NCI-H1436 (cell line): ENCODE data around the gene RAI1.

Experiments
- DNase-seq: peaks from one replicate; lab custom pipeline; 2025; lab: John Stamatoyannopoulos, UW

Gene RAI1

DNA sequence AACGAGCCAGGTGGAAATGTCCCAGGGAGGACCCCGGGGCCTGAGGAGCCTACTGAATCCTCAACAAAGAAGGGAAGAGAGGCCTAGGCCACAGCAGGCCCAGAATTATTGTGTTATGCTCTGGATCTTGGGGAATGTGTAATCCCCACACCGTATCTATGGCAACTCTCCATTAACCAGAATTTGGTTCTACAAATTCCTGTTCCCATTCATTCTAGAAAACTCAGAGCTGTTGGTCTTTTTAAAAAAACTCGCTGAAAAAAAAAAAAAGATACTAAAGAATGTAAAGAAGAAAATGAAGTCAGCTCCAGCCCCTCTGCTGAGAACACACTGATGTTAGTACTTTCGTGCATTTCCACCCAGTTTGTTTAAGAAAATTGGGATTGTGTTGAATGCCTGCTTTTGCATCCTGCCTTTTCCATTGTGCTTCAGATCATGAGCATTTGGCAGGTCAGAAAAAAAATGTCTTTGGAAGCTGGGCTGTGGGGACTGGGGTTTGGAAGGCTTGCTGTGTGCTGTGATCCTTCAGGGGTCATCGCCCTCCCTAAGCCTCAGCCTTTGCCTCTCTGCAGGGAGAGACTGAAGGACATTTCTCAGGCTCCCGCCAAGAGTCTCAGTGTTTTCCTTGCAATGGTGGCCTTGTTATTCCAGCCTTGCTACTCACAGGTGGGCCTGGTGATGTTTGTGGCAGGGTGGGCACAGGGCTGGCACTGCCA is 86.1 kb downstream of the RAI1 start:
- no peak for DNase-seq

GRCh38 chr17:17767887-17768418 is 86.7 kb downstream of the RAI1 start:
- no peak for DNase-seq

GRCh38 chr17:17768424-17769088 is 87.3 kb downstream of the RAI1 start:
- DNase-seq: no peak

GRCh38 chr17:17769869-17770631 is 88.8 kb downstream of the RAI1 start:
- no peak for DNase-seq

DNA sequence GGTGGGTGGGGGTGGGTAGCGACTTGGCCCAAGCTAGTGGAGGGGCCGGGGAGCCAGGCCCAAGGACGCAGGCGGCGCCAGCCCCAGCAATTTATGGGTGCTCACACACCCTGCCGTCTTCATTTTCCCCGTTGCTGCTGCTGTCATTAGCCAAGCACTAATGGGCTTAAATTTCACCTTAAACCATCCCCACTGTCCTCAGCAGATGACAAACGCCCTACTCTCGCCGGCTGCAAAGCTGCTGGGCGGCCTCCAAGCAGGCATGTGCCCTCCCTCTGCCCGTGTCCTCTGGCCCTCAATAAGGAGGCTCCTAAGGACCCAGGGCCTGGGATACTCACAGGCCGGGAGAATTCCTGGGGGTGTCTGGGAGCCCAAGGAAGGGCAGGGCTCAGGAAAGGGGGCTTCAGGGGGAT is 89.4 kb downstream of the RAI1 start:
- DNase-seq: no peak

DNA sequence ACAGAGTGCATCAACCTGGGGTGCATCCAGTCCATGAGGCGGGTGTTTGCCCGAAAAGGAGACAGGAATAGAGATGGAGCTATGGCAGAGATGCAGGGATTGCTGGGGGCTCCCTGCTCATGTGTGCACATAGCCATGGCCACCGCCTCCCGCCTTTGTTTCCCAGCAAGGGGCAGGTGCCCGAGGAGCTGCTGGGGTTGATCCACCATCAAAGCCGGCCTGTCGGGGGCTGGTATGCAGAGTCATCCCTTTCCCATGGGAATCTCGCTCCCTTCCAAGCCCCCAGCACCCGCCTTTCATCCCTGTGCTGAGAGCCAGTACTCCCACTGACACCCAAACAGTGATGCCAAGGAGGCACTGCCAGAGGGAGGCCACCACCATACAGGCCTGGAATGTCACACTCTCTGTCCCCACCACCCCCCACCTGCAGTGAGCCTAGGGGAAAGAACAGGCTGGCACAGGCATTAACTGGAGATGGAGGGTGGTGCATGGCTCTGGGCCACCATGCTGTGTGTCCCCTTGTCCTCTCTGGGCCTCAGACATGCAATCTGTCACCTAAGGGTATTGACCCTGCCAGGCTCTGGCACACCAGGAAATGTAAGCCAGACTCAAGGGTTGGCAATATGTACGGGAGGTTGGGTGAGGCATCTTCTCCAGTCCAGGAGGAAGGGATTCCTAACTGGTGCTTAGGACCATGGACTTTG is 90.4 kb downstream of the RAI1 start:
- DNase-seq: no peak

DNA sequence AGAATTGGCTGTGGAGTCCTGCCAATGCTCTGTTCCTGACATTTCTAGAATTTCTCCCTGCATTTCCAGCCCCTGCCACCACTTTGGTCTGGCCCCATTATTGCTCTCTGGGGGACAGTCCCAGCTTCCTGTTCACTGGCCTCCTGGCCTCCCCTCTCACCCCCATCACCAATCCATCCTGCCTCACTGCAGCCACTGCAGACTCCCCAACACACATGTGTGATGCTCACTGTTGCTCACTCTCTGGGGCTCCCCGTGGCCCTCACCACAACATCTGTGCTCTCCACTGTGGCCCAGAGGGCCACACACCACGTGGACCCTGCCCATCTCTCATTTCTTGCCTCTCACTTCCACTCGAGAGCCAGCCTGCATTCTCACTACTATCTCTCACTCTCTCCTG is 91.0 kb downstream of the RAI1 start:
- DNase-seq: no peak

DNA sequence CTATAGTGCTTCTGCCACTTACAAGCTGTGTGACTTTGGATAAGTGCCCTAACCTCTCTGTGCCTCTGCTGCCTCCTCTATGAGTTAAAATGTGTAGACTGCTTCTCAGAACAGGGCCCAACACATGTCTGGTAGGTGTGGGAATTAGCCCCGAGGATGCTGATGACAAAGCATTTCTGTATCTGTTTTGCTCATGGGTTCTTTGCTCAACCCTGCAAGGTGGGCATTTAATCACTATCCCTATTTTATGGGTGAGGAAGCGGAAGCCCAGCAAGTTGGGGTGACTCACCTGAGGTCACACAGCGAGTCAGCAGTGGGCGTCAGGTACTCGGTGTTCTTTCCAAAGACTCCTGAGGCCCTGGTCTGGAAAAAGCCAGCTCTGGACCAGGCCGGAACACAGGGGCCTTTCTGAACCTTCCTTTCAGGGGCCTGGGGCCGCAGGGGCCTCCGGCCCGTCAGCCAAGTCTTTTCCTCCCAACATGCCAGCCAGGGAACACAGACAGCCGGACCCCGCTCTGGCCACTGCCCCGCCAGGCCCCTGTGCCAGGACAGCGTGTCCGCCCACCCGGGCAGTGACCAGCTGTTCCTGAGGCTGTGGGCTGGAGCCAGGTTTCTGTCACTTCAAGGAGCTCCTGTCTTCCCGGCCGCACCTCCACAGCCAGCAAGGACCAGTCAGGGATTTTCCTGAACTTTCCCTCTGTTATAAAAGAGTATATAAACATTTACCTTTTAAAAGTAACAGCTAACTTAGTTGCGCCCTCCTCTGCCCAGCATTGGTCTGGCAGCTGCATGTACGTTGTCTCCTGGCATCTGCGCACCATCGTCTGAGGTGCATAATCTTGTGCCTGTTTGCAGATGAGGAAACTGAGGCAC is 93.0 kb downstream of the RAI1 start:
- DNase-seq: no peak

DNA sequence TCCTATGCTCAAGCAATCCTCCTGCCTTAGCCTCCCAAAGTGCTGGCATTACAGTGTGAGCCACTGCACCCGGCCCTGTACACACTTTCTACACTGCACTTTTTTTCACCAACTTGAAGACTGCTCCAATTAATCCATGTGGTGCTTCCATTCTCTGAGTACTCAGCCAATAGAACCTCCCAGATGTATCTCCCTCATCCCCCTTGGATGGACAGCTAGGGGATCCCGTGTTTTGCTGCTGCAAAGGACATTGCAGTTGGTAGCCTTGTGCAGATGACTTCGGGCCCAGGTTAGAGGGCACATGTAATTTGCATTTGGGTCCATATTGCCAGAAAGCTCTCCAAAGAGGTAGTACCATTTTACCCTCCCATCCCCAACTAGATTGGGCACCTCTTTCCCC is 95.6 kb downstream of the RAI1 start:
- no peak for DNase-seq

GRCh38 chr17:17778308-17779014 is 97.2 kb downstream of the RAI1 start:
- no peak for DNase-seq

GRCh38 chr17:17779015-17779611 is 97.9 kb downstream of the RAI1 start:
- DNase-seq: no peak

DNA sequence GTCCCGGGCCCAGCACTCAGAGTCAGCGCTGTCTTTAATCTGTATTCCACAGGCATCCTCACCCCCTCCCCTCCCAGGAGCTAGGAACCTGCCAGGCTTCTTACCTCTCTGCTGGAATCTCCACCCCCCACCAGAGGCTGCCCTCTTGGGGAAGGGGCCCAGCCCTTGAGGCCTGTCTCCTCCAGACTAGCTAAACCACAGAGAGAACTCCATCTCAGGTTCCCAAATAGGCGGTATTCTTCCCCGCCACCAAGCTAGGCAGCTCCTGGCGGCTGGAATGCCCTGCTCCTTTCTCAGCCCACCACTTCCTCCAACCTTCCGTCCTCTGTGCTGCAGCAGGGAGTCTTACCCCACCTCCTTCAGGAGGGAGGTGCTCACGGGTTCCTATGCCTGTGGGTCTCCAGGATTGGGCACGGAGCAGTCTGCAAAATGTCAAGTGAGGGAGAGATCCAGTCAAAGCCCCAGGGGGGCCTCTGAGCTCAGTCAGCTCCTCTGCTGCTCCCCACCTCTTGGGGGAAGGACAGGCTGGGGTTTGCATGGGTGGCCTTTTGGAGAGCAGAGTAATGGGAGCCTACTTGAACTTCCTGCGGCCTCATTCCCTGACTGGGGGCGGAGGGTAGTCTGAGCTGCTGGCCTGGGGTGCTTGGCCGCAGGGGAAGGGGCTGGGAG is 99.8 kb downstream of the RAI1 start:
- DNase-seq: peak; percentile 69

DNA sequence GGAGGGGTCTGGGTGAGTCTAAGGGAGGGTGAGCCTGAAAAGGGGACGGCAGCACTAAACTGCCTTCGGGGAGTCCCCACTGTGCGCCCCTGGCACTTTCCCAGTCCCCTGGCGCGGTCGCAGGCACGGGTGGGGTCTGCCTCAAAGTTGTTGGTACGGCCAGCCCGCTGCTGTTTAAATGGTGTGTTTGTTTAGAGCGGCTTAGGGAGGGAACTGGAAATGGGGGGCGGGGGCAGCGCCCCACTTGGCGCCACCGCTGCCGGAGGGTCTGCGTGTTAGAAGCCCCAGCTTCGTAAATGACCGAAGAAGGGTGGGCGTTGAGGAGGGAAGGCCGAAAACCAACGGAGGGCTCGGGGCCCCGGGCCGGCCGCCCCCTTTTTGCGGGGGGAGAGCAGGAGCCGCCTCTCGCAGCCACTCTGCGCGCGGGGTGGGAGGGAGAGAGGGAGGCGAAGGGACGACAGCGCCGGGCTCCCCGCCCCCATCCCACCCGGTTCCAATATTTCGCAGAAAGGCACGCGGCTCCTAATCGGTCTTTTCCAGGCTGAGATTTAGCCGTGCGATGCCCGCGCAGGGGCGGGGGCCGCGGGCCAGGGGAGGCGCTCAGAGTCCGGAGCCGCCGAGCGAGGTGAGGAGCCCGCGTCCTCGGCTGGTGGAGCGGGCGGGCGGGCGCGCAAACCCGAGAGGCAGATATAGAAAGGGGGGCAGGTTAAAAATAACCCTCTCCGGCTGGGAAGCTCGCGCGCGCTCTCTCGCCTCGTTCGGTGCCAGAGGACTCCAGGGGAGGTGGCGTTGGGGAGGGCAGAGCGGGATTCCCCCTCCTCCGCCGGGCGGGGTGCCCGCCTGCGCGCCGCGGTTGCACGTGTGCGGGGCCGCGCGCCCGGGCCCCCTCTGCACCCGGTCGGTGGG is 100.6 kb downstream of the RAI1 start:
- peak; percentile 76 for DNase-seq

DNA sequence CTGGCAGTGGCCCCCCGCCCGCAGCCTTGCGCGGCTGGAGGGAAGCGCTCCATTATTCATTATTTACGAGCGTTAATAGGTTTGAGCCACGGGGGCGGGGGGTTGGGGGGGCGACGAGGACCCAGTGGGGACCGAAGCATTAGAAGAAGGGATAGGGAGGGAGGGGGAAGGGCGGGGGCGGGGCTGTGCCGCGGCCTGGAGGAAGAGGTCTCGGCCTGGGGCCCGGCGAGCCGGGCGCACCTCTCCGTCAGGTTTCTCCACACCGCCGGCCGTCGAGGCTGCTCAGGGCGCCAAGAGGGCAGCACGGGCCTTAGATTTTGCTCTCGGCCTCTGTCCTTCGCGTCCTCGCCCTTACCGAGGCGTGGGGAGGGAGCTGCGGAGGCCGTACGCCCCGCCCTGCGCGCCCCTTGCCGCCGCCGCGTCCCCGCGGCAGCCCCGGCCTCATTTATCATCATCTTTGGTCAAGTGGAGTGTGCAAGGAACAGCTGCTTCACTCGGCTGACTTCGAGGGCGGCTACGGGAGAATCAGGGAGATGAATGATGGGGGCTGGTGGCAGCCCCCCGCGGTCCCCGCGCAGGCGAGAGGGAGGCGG is 101.4 kb downstream of the RAI1 start:
- DNase-seq: peak; percentile 77

DNA sequence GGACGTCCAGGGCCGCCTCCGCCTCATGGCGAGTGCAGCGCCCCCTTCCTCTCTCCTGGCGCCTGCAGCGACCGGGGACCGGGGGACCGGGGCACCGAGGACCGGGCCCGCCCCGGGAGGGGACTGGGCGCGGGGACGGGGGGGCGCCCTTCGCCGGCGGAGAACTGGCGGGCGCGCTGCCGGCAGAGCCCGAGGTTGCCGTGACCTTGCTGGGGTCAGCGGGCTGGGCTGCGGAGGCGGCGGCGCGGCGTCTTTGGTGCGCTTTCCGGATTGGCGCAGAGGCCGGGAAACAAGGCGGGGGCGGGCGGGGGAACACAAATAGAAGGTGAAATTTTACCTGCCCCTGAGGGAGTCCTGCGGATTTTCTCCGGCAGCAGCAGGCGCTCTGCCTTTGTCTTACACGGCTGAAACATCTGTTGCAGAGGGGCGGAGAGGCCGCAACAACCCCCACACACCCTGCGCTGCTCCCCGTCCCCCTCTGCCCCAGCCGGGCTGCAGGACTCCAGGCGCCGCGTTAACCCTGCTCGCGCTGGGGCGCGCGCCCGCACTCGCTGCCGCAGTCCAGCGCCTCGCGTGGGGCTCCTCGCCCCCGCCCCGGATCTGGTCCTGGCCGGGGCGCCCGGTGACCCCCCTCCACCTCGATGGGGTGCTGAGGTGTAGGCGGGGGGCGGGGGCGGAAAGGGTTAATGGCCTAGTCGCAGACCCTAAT is 102.0 kb downstream of the RAI1 start:
- DNase-seq: peak; percentile 85

DNA sequence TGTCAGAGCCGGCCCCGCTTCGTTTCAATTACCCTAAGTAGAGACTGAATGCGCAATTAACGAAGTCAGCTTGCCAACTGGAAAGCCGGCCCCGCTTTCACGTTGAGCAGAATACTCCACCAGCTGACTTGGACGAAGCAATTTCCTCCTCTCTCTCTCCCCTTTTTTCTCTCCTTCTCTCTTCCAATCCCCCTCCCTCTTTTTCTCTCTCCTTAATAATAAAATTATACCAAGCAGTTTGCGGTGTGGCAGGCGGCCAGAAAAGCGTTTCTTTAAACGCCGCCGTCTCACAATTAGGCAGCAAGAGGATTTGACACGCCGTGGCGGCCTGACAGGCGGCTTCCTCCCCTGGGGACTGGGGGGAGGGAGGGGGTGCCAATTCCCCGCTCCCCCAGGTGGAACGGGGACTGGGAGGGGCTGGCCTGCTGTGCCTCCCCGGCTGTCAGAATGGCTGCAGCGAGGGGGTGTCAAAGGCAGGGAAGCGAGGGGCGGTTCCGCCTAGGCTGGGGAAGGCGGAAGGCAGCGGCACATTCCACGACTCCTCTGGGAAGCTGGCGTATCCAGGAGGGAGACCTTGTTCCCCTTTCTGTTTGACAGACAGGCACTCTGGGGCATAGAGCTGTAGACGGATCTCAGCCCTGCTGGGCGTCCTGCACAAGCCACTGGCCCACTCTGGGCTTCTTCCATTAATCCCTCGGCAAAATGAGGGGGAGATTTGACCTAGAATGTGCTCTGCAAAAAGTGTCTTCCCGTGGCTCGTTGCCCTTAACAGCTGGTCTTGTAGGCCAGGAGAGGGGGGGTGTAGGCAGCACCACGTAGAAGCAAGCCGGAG is 102.8 kb downstream of the RAI1 start:
- peak; percentile 93 for DNase-seq
